GM12891 (cell line): ENCODE results near the gene OPCML.

ENCODE experiments used
- PAX5 ChIP-seq: IDR thresholded peaks from 2 replicates; pipeline ENCODE4 v1.6.1; 2011; ENCODE audit warnings: low read length, moderate library complexity, mild to moderate bottlenecking; ENCODE audit not compliant: insufficient read depth, severe bottlenecking
- POLR2A ChIP-seq: IDR thresholded peaks from 2 replicates; pipeline ENCODE4 v1.6.1; 2011; ENCODE audit warnings: low read depth, low read length, control low read depth
- POLR2AphosphoS5 ChIP-seq: IDR thresholded peaks from 2 replicates; pipeline ENCODE4 v1.6.1; 2011; ENCODE audit warnings: low read depth, low read length, control low read depth
- POU2F2 ChIP-seq: IDR thresholded peaks from 2 replicates; pipeline ENCODE4 v1.6.1; 2011; ENCODE audit warnings: low read depth, mild to moderate bottlenecking, control low read depth, low read length, moderate library complexity
- SPI1 ChIP-seq: IDR thresholded peaks from 2 replicates; pipeline ENCODE4 v1.6.1; 2011; ENCODE audit warnings: low read depth, low read length, control low read depth
- TAF1 ChIP-seq: IDR thresholded peaks from 2 replicates; pipeline ENCODE4 v1.6.1; 2011; ENCODE audit warnings: low read depth, low read length, control low read depth

- no peak for TF ChIP-seq POLR2A
- no peak for TF ChIP-seq POU2F2
- no peak for TF ChIP-seq TAF1
- no peak for TF ChIP-seq POLR2AphosphoS5
- TF ChIP-seq SPI1 = no peak
- TF ChIP-seq PAX5 = no peak
Observed at GRCh38 chr11:132821499-132821898, 710.8 kb downstream of the OPCML start.
